Breast epithelium (tissue), 4 donors: Measurements from ENCODE around the gene HMCN2. TPM values are rescaled to one million over a fixed set of nuclear protein-coding genes. Genes with fewer than 3 reads are reported as not detected.

ENCODE experiments used
- DNase-seq, 2 donors: peaks; one replicate each; pipeline ENCODE4 v3.0.0-alpha.2; 2019; ENCODE audit warnings: low spot score in 2 of 2
- H3K27ac ChIP-seq, 2 donors: fragments of 200-600 bp; sonication (generic) in 1 of 2; one replicate each; pipeline ENCODE4 v1.5.1; 2016 to 2019; ENCODE audit warnings: mild to moderate bottlenecking in 1 of 2
- H3K27me3 ChIP-seq, 2 donors: fragments of 200-600 bp; sonication (generic) in 1 of 2; one replicate each; pipeline versions ENCODE4 v1.5.1 to v1.6.0; 2017 to 2019; ENCODE audit warnings: control low read depth in 1 of 2, mild to moderate bottlenecking in 1 of 2
- H3K36me3 ChIP-seq: fragments of 200-600 bp; one replicate; pipeline ENCODE4 v1.5.1; 2019
- H3K4me1 ChIP-seq, 2 donors: fragments of 200-600 bp; sonication (generic); one replicate each; pipeline ENCODE4 v1.5.1; 2016 to 2019; ENCODE audit warnings: control low read depth in 1 of 2
- H3K4me3 ChIP-seq, 3 donors: fragments of 200-600 bp; sonication (generic); 1 replicate in 2 of 3; 2 replicates in 1 of 3; pipeline ENCODE4 v1.5.1; 2016 to 2019; ENCODE audit warnings: mild to moderate bottlenecking in 3 of 3, moderate library complexity in 2 of 3
- H3K9me3 ChIP-seq, 2 donors: fragments of 200-600 bp; sonication (generic) in 1 of 2; one replicate each; pipeline ENCODE4 v1.5.1; 2016 to 2019; ENCODE audit warnings: control low read depth in 1 of 2
- CTCF ChIP-seq, 3 donors: fragments of 450-650 bp; IDR thresholded peaks; one replicate each; pipeline ENCODE4 v1.5.1; 2016 to 2017; ENCODE audit warnings: antibody characterized with exemption in 3 of 3, mild to moderate bottlenecking in 3 of 3, moderate library complexity in 3 of 3
- POLR2A ChIP-seq: fragments of 450-650 bp; IDR thresholded peaks from one replicate; pipeline ENCODE4 v1.6.1; 2016; ENCODE audit warnings: antibody characterized with exemption, mild to moderate bottlenecking, moderate library complexity
- POLR2AphosphoS5 ChIP-seq, 3 donors: sonication (generic); formaldehyde crosslinking; IDR thresholded peaks; one replicate each; pipeline ENCODE4 v1.6.1; 2017; ENCODE audit warnings: antibody characterized with exemption in 3 of 3
- intact Hi-C: fragments of 100-400 bp; cut with DNase I; formaldehyde crosslinking; loops from one replicate; pipeline ENCODE4 v1.15.1; 2023; ENCODE audit warnings: low total_unique reads
- total RNA-seq, 3 donors: library from RNA; depleted of rRNA; stranded (reverse); fragments of >200 nt; gene quantifications; one replicate each; pipeline ENCODE4 v1.1.0, GENCODE V29; 2016

Gene HMCN2
- total RNA-seq, 3 donors from 2014 or later, result 0.29 to 3.8 (median 0.98) TPM

GRCh38 chr9:130480673-130481072 lies 215.1 kb downstream of the HMCN2 start:
- Histone ChIP-seq H3K27ac (no peak overlapping the region), H3K9me3 (no peaks in the 10 kb centered on the region), H3K27me3 (no peaks in the 10 kb centered on the region), H3K36me3 (no peaks in the 10 kb centered on the region), H3K4me1 (no peaks in the 10 kb centered on the region), H3K4me3 (no peak overlapping the region)
- intact Hi-C loops, result no loop called here
- TF ChIP-seq CTCF (IDR thresholded peaks at IDR 0.05), result no peak
- no peak for TF ChIP-seq POLR2A
- TF ChIP-seq POLR2AphosphoS5 (IDR thresholded peaks at IDR 0.05), result no peak
- no peak for DNase-seq

- no peak for DNase-seq
- H3K4me3 ChIP-seq, result no peak overlapping the region
- H3K36me3 ChIP-seq, result no peaks in the 10 kb centered on the region
- no peaks in the 10 kb centered on the region for H3K9me3 ChIP-seq
- intact Hi-C loops, result no loop called here
- TF ChIP-seq POLR2AphosphoS5 (IDR thresholded peaks at IDR 0.05) (no peak), CTCF (IDR thresholded peaks at IDR 0.05) (no peak), POLR2A (no peak)
- H3K27ac ChIP-seq, result no peak overlapping the region
- no peaks in the 10 kb centered on the region for H3K4me1 ChIP-seq
- no peaks in the 10 kb centered on the region for H3K27me3 ChIP-seq
Observed at GRCh38 chr9:130482463-130482862, 216.9 kb downstream of the HMCN2 start.

GRCh38 chr9:130483371-130483971 lies 217.9 kb downstream of the HMCN2 start:
- TF ChIP-seq POLR2AphosphoS5 (IDR thresholded peaks at IDR 0.05) (no peak), CTCF (IDR thresholded peaks at IDR 0.05) (no peak), POLR2A (no peak)
- Histone ChIP-seq H3K27me3 (no peaks in the 10 kb centered on the region), H3K4me3 (no peak overlapping the region), H3K4me1 (no peaks in the 10 kb centered on the region), H3K27ac (no peak overlapping the region), H3K36me3 (no peaks in the 10 kb centered on the region), H3K9me3 (no peaks in the 10 kb centered on the region)
- intact Hi-C loops, result no loop called here
- no peak for DNase-seq

Other genes starting within 250 kb of the HMCN2 start
- 10 to 100 TPM; 31.3 to 49.8 (median 41.9) TPM for gene FNBP1, start 222.6 kb upstream of the HMCN2 start, total RNA-seq
- gene GPR107, start 211.9 kb upstream of the HMCN2 start, total RNA-seq, result 10 to 100 TPM; 22.5 to 26.9 (median 25.6) TPM
- gene NCS1, start 93.4 kb upstream of the HMCN2 start, total RNA-seq, result 1 to 10 TPM; 3.2 to 3.9 (median 3.4) TPM
- 100 to 1,000 TPM; 167 to 514 (median 190) TPM for gene ASS1, start 179.2 kb downstream of the HMCN2 start, total RNA-seq